ENCODE results near the gene LEMD2. TPM values are rescaled to one million over a fixed set of nuclear protein-coding genes. Genes with fewer than 3 reads are reported as not detected.

LEMD2 gene
- total RNA-seq, 1 experiment from 2014 or later: 91.8 TPM

DNA sequence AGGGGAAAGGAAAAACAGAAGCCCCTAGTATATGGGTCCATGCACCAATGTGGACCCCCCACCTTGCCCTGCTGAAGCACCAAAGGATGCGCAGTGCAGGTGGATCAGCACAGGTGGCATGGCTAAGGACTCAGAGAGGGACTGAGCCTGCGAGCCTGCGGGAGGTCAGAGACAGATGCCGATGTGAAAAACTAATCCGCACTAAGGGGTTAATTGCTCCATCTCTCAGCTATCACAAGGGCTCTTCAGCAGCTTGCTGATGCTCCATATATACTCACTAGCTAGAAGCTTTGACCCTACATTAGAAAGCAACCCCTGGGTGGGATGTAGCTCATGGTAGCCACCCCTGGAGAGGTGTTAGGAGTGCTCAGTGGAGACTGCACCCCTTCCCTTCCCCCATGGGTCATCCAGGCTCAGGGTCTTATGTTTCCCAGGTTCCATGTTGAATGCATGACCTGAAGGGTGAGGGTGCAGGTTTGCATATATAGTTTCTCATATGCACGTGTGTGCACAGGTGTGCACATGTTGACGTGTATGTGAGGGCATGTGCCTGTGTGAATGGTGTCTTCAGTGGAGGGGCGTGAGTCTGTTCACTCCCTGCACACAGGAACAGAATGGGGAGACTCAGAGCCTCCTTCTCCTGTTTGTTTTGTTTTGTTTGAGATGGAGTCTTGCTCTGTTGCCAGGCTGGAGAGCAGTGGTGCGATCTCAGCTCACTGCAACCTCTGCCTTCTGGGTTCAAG is 28.9 kb downstream of the LEMD2 start:
- no peak overlapping the region for H4K91ac ChIP-seq (ENCODE audit: insufficient read length, low read depth, low read length)
- peaks cover 2% of the 10 kb centered on the region; the same call in 1 of the 2 replicates for H3K4me1 ChIP-seq (ENCODE audit: insufficient read depth, low read length)
- no peaks in the 10 kb centered on the region for H4K20me1 ChIP-seq (ENCODE audit: control insufficient read depth, insufficient read depth, insufficient read length)
- Mint-ChIP-seq H3K27ac (no peak overlapping the region), H3K27me3 (ENCODE audit: low read depth) (no peaks in the 10 kb centered on the region), H3K4me1 (peaks cover 23 to 35% of the 10 kb centered on the region in 2 experiments), H3K4me3 (no peak overlapping the region), H3K9me3 (no peaks in the 10 kb centered on the region; a peak in 1 of 5 replicates), H3K36me3 (ENCODE audit: insufficient read depth in 1 of 3, low read depth in 3 of 3) (no peaks in the 10 kb centered on the region)
- H3K23ac ChIP-seq (ENCODE audit: insufficient read length, low read depth, low read length): no peak overlapping the region
- H3K9me3 ChIP-seq (ENCODE audit: control insufficient read depth, low read depth, low read length): no peaks in the 10 kb centered on the region
- no peaks in the 10 kb centered on the region for H3K27me3 ChIP-seq (ENCODE audit: insufficient read depth, low read length)
- no peaks in the 10 kb centered on the region for H3K23me2 ChIP-seq (ENCODE audit: insufficient read length, low read depth, low read length, poor library complexity, severe bottlenecking)
- no peak for DNase-seq
- no peaks in the 10 kb centered on the region for H3K79me1 ChIP-seq (ENCODE audit: insufficient read depth, low read depth, low read length, poor library complexity, severe bottlenecking)
- H2AK5ac ChIP-seq (ENCODE audit: insufficient read length, low read length): no peak overlapping the region
- no peak overlapping the region for H2BK20ac ChIP-seq (ENCODE audit: low read depth, low read length, poor library complexity, severe bottlenecking)
- H3K9ac ChIP-seq (ENCODE audit: extremely low read depth, insufficient read length, low read length): no peak overlapping the region
- no peak overlapping the region for H2BK120ac ChIP-seq (ENCODE audit: low read depth, low read length, poor library complexity, severe bottlenecking)
- no peak overlapping the region for H2AFZ ChIP-seq (ENCODE audit: low read length)
- no peak overlapping the region for H3K56ac ChIP-seq (ENCODE audit: insufficient read length, low read depth, low read length)
- H3K4ac ChIP-seq (ENCODE audit: low read depth, low read length): no peak overlapping the region
- no peak overlapping the region for H2BK12ac ChIP-seq (ENCODE audit: insufficient read length, low read depth, low read length)
- no peak overlapping the region for H2BK5ac ChIP-seq (ENCODE audit: insufficient read length, low read length)
- no peak for TF ChIP-seq CTCF (conservative IDR thresholded peaks at IDR 0.05)
- H4K5ac ChIP-seq (ENCODE audit: insufficient read length, low read depth, low read length): no peak overlapping the region
- no peak overlapping the region for H3K18ac ChIP-seq (ENCODE audit: insufficient read length, low read depth, low read length)
- H3K14ac ChIP-seq (ENCODE audit: insufficient read depth, low read length): no peak overlapping the region
- H3K27ac ChIP-seq (ENCODE audit: insufficient read length, low read depth, low read length): no peak overlapping the region
- WGBS (ENCODE audit: extremely low coverage, insufficient read length, low lambda C conversion rate): no CpG with 5 or more reads among the region's 9 CpGs
- no peak overlapping the region for H4K8ac ChIP-seq (replicated peaks; ENCODE audit: insufficient read length, low read depth, low read length)
- no peak overlapping the region for H3T11ph ChIP-seq (ENCODE audit: low read length)
- no peak overlapping the region for H3K4me2 ChIP-seq (ENCODE audit: insufficient read depth, insufficient read length, low read length)
- no peak overlapping the region for H2BK15ac ChIP-seq (ENCODE audit: low read depth, low read length)
- H3K79me2 ChIP-seq (ENCODE audit: insufficient read depth, low read length): no peaks in the 10 kb centered on the region
